T follicular helper cell (primary cell): ENCODE data around the gene FOXA1.

Experiments
- DNase-seq: peaks from one replicate; pipeline ENCODE4 v3.0.0-alpha.2; 2020; ENCODE audit warnings: low read depth

Gene FOXA1

DNA sequence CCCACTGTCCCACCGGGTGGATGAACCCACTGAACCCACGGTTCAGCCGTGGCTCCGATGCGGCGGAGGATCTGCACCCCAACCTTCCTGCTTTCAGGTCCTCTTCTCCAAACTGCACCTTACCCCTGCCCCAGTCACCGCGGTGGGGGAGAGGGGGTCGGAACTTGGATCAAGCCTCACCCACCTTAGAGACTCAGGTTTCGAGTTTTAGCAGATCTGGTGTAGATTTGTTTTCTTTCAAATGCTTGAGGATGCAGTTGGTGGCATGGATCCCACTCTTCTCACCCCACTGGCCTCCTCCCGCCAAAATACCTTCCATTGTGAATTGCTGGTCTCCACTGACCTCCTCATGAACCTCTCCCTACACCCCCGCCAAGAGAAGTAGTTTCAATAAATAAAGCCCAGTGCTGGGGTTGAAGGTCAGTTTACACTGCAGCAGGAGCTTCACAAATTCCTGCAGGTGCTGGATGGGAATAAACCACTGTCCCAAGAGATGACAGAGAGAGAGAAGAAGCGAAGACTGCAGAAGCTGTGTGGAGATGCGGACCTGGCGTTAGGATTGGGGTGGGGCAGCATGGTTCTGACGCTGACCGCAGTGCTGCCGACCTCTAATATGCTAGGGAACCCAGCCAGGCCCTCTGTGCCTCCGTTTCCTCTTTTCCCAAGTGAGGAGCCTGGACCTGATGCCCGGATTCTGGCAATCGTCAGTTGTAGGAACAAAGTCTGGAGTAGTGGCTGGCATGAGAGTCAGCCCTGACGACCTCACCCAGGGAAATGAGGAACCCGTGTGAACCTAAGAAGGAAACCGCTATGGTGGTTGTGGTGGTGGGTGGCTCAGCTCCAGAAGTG is 7.8 kb upstream of the FOXA1 start:
- no peak for DNase-seq

DNA sequence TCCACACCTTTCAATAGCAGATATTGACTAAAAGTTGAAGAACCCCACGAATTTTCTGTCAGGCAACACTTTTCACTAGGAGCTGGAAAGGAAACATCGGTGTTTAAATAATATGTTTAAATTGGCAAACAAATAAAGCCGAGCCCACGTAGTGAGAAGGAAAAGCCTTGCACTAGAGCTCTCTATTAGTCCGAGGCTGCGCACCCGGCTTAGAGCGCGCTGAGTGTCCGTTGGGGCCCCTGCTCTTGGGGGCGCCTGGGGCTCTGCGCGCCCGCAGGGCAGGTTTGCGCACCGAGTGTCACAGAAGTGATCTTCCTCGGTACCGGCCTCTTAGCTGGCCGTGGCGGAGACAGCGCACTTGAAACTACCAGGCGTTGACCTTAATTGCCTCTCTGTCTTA is 6.8 kb upstream of the FOXA1 start:
- DNase-seq = no peak

DNA sequence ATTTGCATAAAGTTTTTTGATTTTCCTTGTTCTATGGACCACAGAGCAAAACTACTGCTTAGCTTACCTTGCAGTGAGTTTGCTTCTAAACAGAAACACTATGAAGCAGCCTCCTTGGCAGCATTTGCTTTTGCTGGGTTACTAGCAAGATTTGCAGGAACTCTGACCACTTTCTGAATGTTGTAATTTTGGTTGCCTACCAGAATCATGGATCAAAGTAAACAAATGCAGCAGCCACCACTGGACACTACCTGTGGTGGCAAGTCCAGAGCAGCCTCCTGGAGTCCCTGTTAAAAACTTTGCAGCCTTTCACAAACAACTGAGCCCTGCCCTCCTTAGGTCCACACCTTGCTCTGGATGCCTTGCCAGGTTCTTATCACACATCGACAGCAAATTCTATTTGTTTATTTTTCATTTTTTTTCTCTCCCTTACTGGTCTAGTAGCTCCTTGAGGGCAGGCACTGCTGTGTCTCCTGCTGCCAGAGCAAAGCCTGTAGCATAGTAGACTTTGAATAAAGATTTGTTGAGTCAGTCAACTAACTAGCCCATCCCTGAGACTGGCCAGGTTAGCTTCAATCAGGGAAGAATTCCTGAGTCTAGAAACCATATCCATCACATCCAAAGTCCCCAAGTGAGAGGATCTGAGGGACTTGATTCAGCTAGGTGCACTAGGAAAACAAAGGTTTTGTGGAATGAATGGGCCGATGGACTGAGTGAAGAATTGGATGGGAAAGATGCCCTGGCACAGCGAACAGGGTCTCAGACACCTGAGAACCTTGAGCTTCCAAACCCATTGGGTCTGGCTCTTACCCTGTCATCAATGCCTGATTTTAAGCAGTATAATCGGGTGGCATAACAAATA is 6.1 kb upstream of the FOXA1 start:
- no peak for DNase-seq

DNA sequence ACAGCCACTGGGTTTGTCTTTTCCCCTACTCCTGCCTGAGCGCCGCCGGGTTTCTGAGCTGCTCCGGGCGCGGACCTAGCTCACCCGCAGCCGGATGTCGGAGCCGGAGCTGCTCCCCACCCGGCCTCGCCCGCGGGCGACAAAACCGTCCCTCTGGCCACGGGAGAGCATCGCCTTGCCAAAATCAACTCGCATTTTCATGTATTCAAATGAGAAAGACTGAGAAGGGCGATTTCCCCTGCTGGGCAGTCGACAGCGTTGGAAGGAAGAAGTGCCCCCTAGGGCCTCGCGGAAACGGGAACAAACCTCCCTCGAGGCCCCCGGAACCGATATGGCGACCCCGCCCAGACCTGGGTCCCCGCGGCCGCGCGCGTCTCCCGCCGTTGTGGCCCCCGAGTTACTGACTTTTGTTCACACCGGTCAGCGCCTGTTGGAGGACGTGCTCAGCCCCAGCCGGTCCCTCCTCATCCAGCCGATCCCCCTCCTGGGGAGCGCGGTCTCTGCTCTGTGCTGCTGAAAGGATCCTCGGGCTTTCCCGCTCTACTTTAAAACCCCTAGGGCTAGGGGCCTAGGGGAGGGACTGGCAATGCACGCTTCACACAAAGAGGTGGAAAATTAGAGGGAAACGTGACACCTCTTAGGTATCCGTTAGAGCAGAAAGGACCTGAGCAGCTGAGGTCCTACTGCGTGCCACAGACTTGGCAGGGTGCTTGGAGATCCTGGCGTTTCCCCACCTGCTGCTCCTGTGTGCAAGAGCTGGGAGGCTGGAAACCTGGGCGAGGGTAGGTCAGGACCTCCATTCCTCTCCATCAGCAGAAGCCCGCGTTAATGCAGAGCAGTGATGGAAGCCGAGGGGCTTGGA is 4.7 kb upstream of the FOXA1 start:
- no peak for DNase-seq

DNA sequence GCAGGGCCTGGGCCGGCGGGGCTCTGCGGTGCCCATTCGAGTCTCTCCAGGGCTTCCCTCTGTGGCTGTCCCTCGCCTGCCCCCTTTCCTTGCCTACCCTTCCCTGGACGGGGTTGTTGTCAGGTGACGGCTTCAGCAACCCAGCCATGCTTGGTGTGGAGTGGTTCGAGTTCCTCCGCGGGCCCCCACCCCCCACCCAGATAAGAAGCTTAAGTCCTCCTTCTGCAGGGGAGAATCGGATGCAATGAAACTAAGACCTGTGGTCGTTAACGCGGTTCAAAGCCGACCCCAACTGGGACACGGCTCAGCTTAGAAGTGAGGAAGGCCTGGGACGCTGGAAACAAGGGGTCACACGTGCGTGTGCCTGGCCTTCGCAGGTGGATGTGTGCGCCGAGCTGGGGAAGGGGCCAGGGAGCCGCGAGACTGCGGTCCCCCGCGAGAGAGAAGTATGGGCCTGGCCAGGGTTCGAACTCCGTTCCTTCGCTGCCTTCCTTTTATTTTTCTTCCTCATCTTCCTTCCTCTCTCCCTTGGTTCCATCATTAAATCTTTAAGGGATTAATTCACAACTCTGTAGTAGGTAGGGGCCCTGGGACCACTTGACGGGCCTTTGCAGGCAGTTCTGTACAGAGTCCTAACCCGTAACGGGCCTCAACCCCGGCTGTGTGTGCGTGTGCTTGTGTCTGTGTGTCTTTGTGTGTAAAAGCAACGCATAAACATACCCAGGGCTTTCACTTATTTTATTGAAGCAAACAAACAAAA is 3.9 kb upstream of the FOXA1 start:
- no peak for DNase-seq

DNA sequence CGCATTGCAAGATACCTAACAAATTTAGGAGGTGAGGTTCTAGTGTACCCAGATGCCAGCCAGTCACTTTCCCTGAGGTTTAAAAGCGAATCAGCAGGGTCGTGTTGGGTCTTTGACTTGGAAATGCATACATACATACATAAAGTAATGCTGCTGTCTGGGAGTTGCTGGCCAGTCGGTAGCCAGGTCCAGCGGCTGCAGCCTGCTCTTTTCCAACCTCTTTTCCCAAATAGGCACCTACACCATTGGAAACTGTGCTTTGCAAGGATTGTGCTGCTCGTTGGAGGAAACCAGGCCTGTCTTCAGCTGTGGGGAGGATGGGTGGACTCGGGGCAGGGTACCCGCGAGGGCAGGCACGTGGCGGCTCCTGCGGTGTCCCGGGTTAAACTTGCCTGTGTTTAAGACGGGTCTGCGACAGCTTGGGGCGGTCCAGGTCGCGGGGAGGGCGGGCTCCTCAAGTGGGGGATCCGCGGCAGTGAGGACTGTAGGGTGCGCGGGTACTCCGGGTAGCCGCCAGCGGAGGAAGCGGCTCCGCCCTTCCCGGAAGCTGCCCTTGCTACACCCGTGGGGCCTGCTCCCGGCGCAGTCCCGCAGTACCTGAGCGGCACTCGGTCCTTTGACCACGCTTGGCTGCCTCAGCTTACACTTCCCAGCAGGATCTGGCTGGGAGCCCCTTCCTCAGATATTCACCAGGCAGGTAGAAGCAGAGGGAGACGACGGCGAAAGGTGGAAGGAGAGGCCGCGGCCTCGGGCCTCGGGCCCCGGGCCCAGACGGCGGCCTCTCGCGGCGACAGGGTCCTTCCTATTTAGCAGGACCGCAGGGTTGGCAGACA is 3.1 kb upstream of the FOXA1 start:
- no peak for DNase-seq

DNA sequence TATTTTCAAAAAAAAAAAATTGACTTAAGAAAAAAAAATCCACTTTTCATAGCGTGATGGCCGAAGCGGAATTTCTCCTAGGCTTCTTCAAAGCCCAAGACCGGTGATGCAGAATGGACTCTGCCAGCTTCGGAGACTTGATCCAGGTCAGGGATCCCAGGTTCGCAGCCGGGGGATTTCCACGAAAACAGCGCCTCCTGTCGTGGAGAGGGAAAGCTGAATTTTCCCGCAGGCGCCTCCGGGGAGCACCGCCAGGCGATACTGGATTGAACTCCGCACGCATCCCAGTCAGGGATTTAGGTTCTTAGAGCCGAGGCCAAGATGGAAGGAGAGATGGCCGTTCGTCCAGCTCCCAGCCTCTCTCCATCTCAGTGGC is 2.5 kb upstream of the FOXA1 start:
- no peak for DNase-seq

DNA sequence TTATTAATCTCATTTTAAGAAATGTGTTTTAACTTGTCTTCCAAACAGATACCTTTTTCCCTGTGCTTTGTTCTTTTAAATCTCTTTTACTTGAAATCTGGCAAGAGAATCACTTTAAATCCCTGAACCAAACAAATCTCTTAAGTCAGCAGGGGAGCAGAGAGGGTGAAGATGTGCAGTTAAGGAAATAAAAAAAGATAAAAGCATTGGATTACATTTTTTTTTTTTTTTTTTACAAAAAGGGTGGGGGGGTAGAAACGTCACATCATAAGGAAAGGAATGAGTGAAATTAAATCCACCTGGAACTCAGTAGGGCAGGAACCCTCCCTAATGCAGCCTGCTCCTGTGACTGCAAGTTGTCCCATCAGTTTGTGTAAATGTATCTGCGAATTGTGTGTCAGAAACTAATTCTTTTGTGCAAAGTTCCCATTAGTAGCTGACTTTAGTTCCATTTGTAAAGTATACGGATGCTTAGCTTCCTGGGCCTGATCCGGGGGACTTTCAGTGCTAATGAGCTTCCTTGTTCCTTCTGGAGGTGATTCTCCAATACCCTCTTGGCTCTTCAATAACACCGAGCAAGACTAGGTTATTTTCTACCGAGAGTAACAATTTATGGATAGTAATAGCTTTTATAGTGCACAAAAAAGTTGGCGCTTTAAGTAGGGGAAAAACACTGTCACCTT is 1.9 kb upstream of the FOXA1 start:
- DNase-seq = no peak

DNA sequence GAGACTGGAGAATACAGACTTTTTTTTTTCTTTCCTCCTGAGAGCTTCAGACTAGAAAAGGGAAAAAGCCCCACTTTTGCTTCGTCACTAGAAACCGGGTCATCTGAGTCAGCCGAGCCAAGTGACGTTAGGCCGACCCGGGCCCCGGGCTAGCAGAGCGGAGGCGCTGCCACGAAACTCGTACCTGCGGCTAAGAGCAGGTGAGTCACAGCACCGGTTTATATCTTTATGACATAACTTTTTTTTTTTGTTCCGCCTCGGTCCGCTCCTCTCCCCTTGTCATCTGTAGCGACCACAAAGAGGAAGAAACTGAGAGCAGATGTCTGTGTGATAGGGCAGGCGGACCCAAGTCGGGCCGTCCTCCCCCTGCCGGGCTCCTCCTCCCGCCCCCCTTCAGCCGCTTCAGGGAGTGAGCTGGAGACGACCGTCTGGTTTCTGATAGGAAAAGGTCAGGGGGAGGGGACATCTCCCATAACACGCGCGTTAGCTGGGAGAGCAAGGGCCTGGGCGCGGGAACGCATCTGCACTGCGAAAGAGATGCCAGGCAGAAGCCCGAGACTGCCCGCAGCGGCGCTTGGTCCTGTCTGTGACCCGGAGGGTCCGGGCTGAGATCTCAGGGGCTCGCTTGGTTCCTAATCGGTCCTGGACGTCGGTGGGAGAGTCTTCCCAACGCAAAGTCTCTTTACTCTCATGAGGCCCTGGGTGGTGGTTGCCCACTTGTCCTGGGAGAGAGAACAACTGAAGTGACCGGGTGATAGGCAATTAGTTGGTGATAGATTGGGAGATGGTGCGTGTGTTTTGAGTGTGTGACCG is 966 bp upstream of the FOXA1 start:
- DNase-seq = peak; percentile 37

DNA sequence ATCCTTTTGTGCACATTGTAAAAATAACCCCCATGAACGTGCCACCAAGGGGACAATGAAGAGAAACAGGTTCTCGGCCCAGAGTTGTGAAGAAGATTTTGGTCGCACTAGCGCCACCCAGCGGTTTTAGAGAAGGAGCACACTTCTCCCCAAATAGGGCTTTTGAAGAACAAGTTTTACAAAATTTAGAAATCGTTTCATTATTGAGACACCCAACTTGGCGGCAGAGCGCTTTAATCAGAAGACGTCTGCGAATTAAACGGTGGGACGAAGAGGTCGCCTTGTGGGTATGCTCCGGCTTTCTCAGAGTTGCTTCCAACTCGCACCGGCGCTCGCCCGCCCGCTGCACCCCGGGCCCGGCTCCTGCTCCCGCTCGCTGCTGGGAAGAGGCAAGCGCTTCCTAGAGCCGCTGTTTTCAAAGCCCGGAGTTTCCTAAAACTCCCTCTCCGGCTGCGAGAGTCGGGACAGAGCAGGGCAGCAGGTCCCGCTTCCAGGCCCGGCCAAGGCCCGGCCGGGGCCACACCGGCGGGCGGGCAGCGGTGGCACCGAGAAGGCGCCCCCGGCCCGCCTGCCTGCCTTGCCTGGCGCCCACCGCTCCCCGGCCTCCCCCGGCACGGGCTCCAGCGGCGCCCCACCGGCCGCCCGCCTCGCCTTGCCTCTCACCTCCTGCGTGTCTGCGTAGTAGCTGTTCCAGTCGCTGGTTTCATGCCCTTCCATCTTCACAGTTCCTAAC is 645 bp downstream of the FOXA1 start:
- DNase-seq = no peak

DNA sequence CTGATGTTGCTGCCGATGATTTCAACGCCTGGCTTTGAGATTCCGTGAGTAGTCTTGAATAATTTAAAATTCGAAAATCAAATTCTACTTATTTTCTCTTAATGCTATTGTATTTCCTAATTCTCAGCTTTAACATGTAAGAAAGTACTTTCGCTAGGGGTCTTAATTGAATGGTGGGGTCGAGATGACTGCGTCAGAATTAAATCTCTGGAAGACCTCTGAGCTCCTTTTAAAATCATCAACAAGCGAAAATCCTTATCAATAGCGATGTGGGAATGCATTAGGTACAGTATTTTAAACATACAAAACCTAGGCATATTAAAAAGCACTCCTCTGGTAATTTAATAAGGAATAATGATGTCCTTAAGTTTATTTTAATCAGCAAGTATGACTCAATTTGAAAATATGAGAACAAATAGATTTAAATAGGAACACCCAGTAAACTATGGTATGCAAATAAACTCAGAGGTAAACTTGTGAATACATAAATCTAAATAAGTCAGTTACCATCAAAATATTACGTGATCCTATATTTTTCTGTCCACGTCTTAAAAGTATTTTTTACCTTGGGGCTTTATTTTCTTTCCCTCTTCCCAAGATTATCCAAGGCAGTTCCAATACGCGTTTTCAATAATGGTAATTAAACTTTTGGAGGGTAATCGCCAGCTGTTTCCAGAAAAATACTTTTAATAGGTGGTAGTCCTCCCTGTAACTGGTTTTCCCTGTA is 1.4 kb downstream of the FOXA1 start:
- no peak for DNase-seq

DNA sequence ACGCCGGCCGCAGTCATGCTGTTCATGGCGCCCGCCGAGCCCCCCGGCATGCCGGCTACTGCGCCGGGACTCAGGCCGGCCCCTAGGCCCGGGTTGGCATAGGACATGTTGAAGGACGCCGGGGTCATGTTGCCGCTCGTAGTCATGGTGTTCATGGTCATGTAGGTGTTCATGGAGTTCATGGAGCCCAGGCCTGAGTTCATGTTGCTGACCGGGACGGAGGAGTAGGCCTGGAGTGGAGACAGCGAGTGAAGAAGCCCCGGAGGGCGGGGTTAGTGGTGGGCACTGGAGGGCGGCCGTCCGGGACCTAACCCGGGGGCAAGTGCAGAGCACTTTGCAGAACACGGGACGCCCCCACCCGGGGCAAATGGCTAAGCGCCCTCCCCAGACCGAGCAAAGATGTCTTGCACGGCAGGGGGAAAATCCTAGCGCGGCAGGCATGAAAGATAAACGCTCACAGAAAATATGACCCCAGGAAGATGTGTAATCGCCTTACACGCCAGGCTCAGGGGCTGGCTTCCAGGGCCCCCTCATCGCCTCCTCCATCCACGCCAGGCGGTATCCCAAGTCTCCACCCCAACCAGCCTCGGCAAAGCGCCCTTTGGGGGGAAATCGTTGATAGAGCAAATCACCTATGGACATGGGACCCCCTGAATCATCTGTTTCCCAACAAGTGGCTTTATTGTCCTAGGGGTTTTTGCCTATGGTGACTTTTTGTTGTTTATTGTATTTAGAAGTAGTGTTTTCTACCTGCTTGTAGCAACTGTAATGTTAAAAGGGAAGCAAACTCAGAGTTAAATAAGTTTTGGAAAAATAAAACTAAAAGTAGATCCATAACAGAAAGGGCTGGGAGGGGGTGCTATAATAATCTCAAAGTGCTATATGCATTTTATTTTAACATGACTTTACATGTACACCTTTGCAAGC is 2.3 kb downstream of the FOXA1 start:
- DNase-seq = no peak

DNA sequence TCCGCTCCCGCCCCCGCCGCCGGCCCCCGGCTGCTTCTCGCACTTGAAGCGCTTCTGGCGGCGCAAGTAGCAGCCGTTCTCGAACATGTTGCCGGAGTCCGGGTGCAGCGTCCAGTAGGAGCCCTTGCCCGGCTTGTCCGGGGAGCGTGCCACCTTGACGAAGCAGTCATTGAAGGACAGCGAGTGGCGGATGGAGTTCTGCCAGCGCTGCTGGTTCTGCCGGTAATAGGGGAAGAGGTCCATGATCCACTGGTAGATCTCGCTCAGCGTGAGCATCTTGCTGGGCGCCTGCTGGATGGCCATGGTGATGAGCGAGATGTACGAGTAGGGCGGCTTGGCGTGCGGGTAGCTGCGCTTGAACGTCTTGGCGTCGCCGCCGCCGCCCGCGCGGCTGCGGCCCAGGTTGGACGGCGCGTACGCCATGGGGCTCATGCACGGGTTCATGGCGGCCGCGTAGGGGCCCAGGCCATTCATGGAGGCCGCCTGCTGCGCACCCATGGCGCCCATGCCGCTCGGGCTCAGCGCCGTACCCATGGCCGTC is 3.0 kb downstream of the FOXA1 start:
- no peak for DNase-seq

DNA sequence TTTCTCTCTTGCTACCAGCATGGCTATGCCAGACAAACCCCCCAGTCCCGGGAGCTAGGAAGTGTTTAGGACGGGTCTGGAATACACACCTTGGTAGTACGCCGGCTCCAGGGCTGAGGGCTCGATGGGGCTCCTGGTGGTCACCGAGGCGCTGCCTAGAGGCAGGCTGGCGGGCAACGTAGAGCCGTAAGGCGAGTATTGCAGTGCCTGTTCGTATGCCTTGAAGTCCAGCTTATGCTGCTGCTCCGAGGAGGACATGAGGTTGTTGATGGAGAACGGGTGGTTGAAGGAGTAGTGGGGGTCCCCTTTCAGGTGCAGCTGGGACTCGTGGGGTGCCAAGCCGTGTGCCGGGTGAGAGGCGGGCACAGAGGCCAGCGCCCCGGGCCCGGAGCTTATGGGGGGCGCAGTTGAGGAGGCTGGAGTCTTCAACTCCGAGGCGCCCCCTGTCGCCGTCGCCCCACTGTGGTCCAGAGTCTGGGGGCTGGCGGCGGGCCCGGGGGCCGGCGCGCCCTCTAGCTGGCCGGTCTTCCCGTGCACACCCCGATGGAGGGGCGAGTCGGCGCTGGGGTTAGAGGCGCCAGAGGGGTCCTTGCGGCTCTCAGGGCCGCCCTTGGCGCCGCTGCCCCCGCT is 3.6 kb downstream of the FOXA1 start:
- no peak for DNase-seq

DNA sequence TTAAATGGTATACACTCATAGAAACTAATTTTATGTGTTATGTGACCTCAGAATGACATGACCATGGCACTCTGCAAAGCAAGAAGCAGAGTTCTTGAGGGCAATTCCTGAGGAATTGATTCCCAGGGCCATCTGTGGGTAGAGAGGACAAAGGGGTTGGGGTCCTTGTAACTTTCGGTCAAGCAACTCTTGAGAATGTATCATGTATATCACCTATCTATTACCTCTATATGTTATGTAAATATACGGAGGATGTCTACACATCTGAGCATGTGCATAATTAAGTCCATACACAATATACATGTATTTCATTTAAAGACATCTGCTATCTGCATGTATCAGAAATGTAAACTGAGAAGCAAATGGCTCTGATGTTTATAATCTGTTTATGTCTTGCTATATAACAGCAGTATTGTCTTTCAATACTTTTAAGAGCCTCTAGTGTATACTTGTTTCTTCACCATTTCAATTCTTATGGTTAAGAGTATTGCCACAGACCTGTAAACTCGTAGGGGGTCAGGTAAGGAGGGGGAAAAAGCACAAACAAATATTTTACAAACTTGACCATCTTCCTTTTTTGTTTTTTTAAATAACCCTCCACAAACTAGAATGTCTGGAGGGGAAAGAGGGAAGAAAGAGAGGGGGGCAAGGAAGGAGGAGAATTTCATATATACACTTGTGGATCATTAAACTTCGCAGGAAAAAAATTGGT is 4.5 kb downstream of the FOXA1 start:
- no peak for DNase-seq
